NT2/D1 (cell line): ENCODE results near the gene TPGS1.

Experiments
- DNase-seq: peaks from one replicate; pipeline ENCODE4 v3.0.0-alpha.2; 2011; ENCODE audit warnings: low read depth, low spot score
- H3K27me3 ChIP-seq: 2 replicates; pipeline ENCODE4 v1.6.0; 2011; ENCODE audit warnings: mild to moderate bottlenecking; ENCODE audit not compliant: insufficient read length, insufficient read depth
- H3K36me3 ChIP-seq: 2 replicates; pipeline ENCODE4 v1.6.1; 2011; ENCODE audit warnings: mild to moderate bottlenecking, low read length, mixed read lengths; ENCODE audit not compliant: insufficient read depth, insufficient read length
- H3K4me1 ChIP-seq: 2 replicates; pipeline ENCODE4 v1.5.1; 2011; ENCODE audit not compliant: insufficient read depth, insufficient read length
- H3K4me3 ChIP-seq: 2 replicates; pipeline ENCODE4 v1.5.1; 2011; ENCODE audit warnings: low read depth; ENCODE audit not compliant: insufficient read length
- H3K9ac ChIP-seq: 2 replicates; pipeline ENCODE4 v1.6.0; 2011; ENCODE audit warnings: low read depth; ENCODE audit not compliant: insufficient read length
- H3K9me3 ChIP-seq: 2 replicates; pipeline ENCODE4 v1.5.1; 2011; ENCODE audit warnings: mild to moderate bottlenecking, low read length; ENCODE audit not compliant: insufficient read depth
- SUZ12 ChIP-seq: IDR thresholded peaks from 2 replicates; pipeline ENCODE4 v1.6.1; 2011; ENCODE audit not compliant: insufficient read length, insufficient read depth; ENCODE audit errors: extremely low read depth
- YY1 ChIP-seq: IDR thresholded peaks from 2 replicates; pipeline ENCODE4 v1.6.1; 2011; ENCODE audit not compliant: insufficient read length, insufficient read depth
- ZNF274 ChIP-seq: IDR thresholded peaks from 2 replicates; pipeline ENCODE4 v1.6.1; 2011; ENCODE audit warnings: mild to moderate bottlenecking, low read depth, low read length

The TPGS1 gene

GRCh38 chr19:470701-471100, 36.6 kb upstream of the TPGS1 start:
- H3K4me1 ChIP-seq, result peaks cover 8% of the 10 kb centered on the region
- no peaks in the 10 kb centered on the region for H3K27me3 ChIP-seq
- no peaks in the 10 kb centered on the region for H3K36me3 ChIP-seq
- TF ChIP-seq YY1 (no peak), ZNF274 (no peak), SUZ12 (no peak)
- no peak for DNase-seq
- no peak overlapping the region for H3K4me3 ChIP-seq
- peak overlapping the region; percentile 2 for H3K9ac ChIP-seq
- H3K9me3 ChIP-seq, result no peaks in the 10 kb centered on the region

GRCh38 chr19:472005-472858, 35.1 kb upstream of the TPGS1 start:
- H3K27me3 ChIP-seq, result no peaks in the 10 kb centered on the region
- H3K36me3 ChIP-seq, result no peaks in the 10 kb centered on the region
- no peak for TF ChIP-seq YY1
- TF ChIP-seq ZNF274, result no peak
- no peak for TF ChIP-seq SUZ12
- H3K4me1 ChIP-seq, result peaks cover 8% of the 10 kb centered on the region
- H3K9me3 ChIP-seq, result no peaks in the 10 kb centered on the region
- no peak overlapping the region for H3K4me3 ChIP-seq
- DNase-seq, result no peak
- H3K9ac ChIP-seq, result peak overlapping the region; percentile 32

GRCh38 chr19:474126-475078, 32.9 kb upstream of the TPGS1 start:
- Histone ChIP-seq H3K4me1 (peaks cover 19% of the 10 kb centered on the region), H3K9ac (peak overlapping the region; percentile 53), H3K4me3 (no peak overlapping the region), H3K36me3 (no peaks in the 10 kb centered on the region), H3K27me3 (no peaks in the 10 kb centered on the region), H3K9me3 (no peaks in the 10 kb centered on the region)
- no peak for DNase-seq
- TF ChIP-seq YY1, result no peak
- no peak for TF ChIP-seq ZNF274
- no peak for TF ChIP-seq SUZ12

GRCh38 chr19:475360-475759, 31.9 kb upstream of the TPGS1 start:
- H3K27me3 ChIP-seq, result no peaks in the 10 kb centered on the region
- TF ChIP-seq ZNF274 (no peak), YY1 (no peak), SUZ12 (no peak)
- H3K36me3 ChIP-seq, result no peaks in the 10 kb centered on the region
- H3K4me1 ChIP-seq, result peaks cover 22% of the 10 kb centered on the region
- no peak for DNase-seq
- no peak overlapping the region for H3K4me3 ChIP-seq
- no peak overlapping the region for H3K9ac ChIP-seq
- H3K9me3 ChIP-seq, result no peaks in the 10 kb centered on the region

GRCh38 chr19:478236-478903, 28.9 kb upstream of the TPGS1 start:
- Histone ChIP-seq H3K27me3 (no peaks in the 10 kb centered on the region), H3K4me1 (peaks cover 25% of the 10 kb centered on the region), H3K9me3 (no peaks in the 10 kb centered on the region; the same call in 1 of the 2 replicates), H3K9ac (peak overlapping the region; percentile 52), H3K36me3 (no peaks in the 10 kb centered on the region), H3K4me3 (no peak overlapping the region)
- TF ChIP-seq ZNF274, result no peak
- TF ChIP-seq YY1, result no peak
- DNase-seq, result no peak

- TF ChIP-seq SUZ12 (no peak), ZNF274 (no peak), YY1 (no peak)
- no peaks in the 10 kb centered on the region; the same call in 1 of the 2 replicates for H3K9me3 ChIP-seq
- H3K4me3 ChIP-seq, result no peak overlapping the region
- no peak overlapping the region for H3K9ac ChIP-seq
- DNase-seq, result no peak
- H3K4me1 ChIP-seq, result peaks cover 25% of the 10 kb centered on the region
- H3K36me3 ChIP-seq, result no peaks in the 10 kb centered on the region
- no peaks in the 10 kb centered on the region for H3K27me3 ChIP-seq
These were observed 28.3 kb upstream of the TPGS1 start for GRCh38 chr19:478976-479375.
